Sigmoid colon (tissue), 7 donors: ENCODE results near the gene TMEM51. TPM values are rescaled to one million over a fixed set of nuclear protein-coding genes. Genes with fewer than 3 reads are reported as not detected.
A peak's percentile ranks its signal among the peaks of the same experiment; 100 is the strongest.

ENCODE experiments used
- DNase-seq: peaks from one replicate; pipeline ENCODE4 v3.0.0-alpha.2; 2019
- H3K27ac ChIP-seq, 4 donors: fragments of 200-600 bp; sonication (generic); one replicate each; pipeline ENCODE4 v1.5.1; 2016 to 2019; ENCODE audit warnings: mild to moderate bottlenecking in 1 of 4
- H3K27me3 ChIP-seq, 3 donors: fragments of 200-600 bp; sonication (generic); one replicate each; pipeline ENCODE4 v1.5.1; 2019; ENCODE audit warnings: mild to moderate bottlenecking in 1 of 3
- H3K36me3 ChIP-seq, 4 donors: fragments of 200-600 bp; sonication (generic); one replicate each; pipeline ENCODE4 v1.5.1; 2016 to 2019
- H3K4me1 ChIP-seq, 4 donors: fragments of 200-600 bp; sonication (generic); one replicate each; pipeline ENCODE4 v1.5.1; 2017 to 2019
- H3K4me3 ChIP-seq, 4 donors: fragments of 200-600 bp; sonication (generic); one replicate each; pipeline ENCODE4 v1.5.1; 2017 to 2019; ENCODE audit warnings: mild to moderate bottlenecking in 2 of 4, moderate library complexity in 1 of 4
- H3K9me3 ChIP-seq, 4 donors: fragments of 200-600 bp in 3 of 4; sonication (generic) in 3 of 4; one replicate each; pipeline versions ENCODE4 v1.5.1 to v1.6.1; 2013 to 2019
- CTCF ChIP-seq, 4 experiments: fragments of 450-650 bp in 3 of 4; fragments of 200-600 bp in 1 of 4; IDR thresholded peaks; one replicate each; pipeline ENCODE4 v1.5.1; 2016 to 2019; ENCODE audit warnings: antibody characterized with exemption in 4 of 4, mild to moderate bottlenecking in 3 of 4, moderate library complexity in 2 of 4
- EP300 ChIP-seq, 4 donors: sonication (generic); formaldehyde crosslinking; IDR thresholded peaks; one replicate each; pipeline ENCODE4 v1.6.1; 2017; ENCODE audit warnings: antibody characterized with exemption in 4 of 4
- POLR2A ChIP-seq, 2 donors: fragments of 450-650 bp; IDR thresholded peaks; one replicate each; pipeline ENCODE4 v1.6.1; 2016; ENCODE audit warnings: antibody characterized with exemption in 2 of 2, mild to moderate bottlenecking in 2 of 2, moderate library complexity in 2 of 2
- POLR2AphosphoS5 ChIP-seq, 4 donors: sonication (generic); formaldehyde crosslinking; IDR thresholded peaks; one replicate each; pipeline ENCODE4 v1.6.1; 2017; ENCODE audit warnings: antibody characterized with exemption in 4 of 4
- WGBS, 2 donors: extraction: QIAGEN DNeasy Blood & Tissue Kit; methylation state at CpG; one replicate each; pipeline ENCODE4 v1.1.7; 2013; 5-methylcytosine and 5-hydroxymethylcytosine counted together
- intact Hi-C: fragments of 100-400 bp; cut with DNase I; formaldehyde crosslinking; loops from one replicate; pipeline ENCODE4 v1.15.1; 2023
- polyA plus RNA-seq, 3 donors: library from polyadenylated mRNA; stranded (reverse); fragments of 200-250 nt; gene quantifications; one replicate each; pipeline ENCODE4 v1.2.3, GENCODE V29; 2013
- total RNA-seq, 4 donors: library from RNA; depleted of rRNA; stranded (reverse); fragments of >200 nt; gene quantifications; one replicate each; pipeline ENCODE4 v1.1.0, GENCODE V29; 2016
- donor health status: healthy with polysubstance abuse.
- donor health status: Bipolar disorder and iron deficiency.
- donor health status: healthy.

The TMEM51 gene
- total and polyA plus RNA-seq, 7 donors: 8.8 to 20.7 (median 15.3) TPM

DNA sequence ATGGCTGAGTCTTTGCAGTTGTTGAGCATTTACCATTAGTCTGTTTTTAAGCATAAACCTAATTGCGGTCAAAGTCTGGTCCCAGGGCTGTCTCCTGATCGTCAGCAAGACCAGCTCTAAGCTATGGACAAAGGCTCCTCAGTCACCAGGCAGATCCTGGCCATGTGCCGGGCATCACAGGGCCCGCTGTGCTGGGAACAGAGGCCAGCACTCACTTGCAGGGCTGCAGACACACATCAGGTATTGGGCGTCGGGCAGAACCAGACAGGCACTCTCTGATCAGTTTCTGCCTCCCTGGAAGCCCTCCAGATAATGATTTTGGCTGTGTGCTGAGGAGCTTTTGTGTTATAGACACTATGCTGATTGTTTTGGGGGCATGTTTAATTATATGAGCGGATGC, 26.6 kb downstream of the TMEM51 start:
- H3K4me1 ChIP-seq: peaks cover 0 to 38% (median 29%) of the 10 kb centered on the region in 4 donors
- no peaks in the 10 kb centered on the region for H3K9me3 ChIP-seq
- TF ChIP-seq CTCF (IDR thresholded peaks at IDR 0.05) (no peak), POLR2A (IDR thresholded peaks at IDR 0.05) (no peak)
- H3K36me3 ChIP-seq: no peaks in the 10 kb centered on the region
- DNase-seq: peak; percentile 79
- no peak overlapping the region for H3K4me3 ChIP-seq
- peak overlapping the region in 3 of 4 donors; percentile 60 to 68 (median 65) for H3K27ac ChIP-seq
- intact Hi-C loops: no loop called here
- WGBS, 2 donors: 68 to 89% methylated on average over 7 of the region's 7 CpGs
- no peaks in the 10 kb centered on the region for H3K27me3 ChIP-seq

GRCh38 chr1:15180945-15181523, 27.5 kb downstream of the TMEM51 start:
- WGBS, 2 donors: 46 to 78% methylated on average over 8 of the region's 8 CpGs
- no peaks in the 10 kb centered on the region for H3K36me3 ChIP-seq
- no peaks in the 10 kb centered on the region for H3K9me3 ChIP-seq
- DNase-seq: no peak
- intact Hi-C loops: no loop called here
- H3K27ac ChIP-seq: no peak overlapping the region
- H3K27me3 ChIP-seq: no peaks in the 10 kb centered on the region
- no peak overlapping the region for H3K4me3 ChIP-seq
- no peak for TF ChIP-seq POLR2AphosphoS5 (IDR thresholded peaks at IDR 0.05)
- TF ChIP-seq POLR2A (IDR thresholded peaks at IDR 0.05): no peak
- no peak for TF ChIP-seq EP300 (IDR thresholded peaks at IDR 0.05)
- TF ChIP-seq CTCF (IDR thresholded peaks at IDR 0.05): no peak
- peaks cover 0 to 38% (median 29%) of the 10 kb centered on the region in 4 donors for H3K4me1 ChIP-seq

GRCh38 chr1:15181564-15181963, 28.0 kb downstream of the TMEM51 start:
- Histone ChIP-seq H3K27ac (no peak overlapping the region), H3K36me3 (no peaks in the 10 kb centered on the region), H3K4me3 (no peak overlapping the region), H3K27me3 (no peaks in the 10 kb centered on the region), H3K4me1 (peaks cover 0 to 40% (median 31%) of the 10 kb centered on the region in 4 donors), H3K9me3 (no peaks in the 10 kb centered on the region)
- intact Hi-C loops: no loop called here
- TF ChIP-seq EP300 (IDR thresholded peaks at IDR 0.05): no peak
- no peak for TF ChIP-seq POLR2AphosphoS5 (IDR thresholded peaks at IDR 0.05)
- no peak for TF ChIP-seq CTCF (IDR thresholded peaks at IDR 0.05)
- TF ChIP-seq POLR2A (IDR thresholded peaks at IDR 0.05): no peak
- 23 to 70% methylated on average over 10 of the region's 10 CpGs for WGBS, 2 donors
- no peak for DNase-seq

- 35 to 72% methylated on average over 8 of the region's 8 CpGs for WGBS, 2 donors
- no peak for TF ChIP-seq POLR2A (IDR thresholded peaks at IDR 0.05)
Observed at GRCh38 chr1:15184436-15185241, 31.1 kb downstream of the TMEM51 start.

GRCh38 chr1:15185617-15186016, 32.1 kb downstream of the TMEM51 start:
- intact Hi-C loops: no loop called here
- Histone ChIP-seq H3K36me3 (no peaks in the 10 kb centered on the region), H3K27ac (no peak overlapping the region), H3K4me1 (peaks cover 0 to 47% (median 36%) of the 10 kb centered on the region in 4 donors), H3K9me3 (no peaks in the 10 kb centered on the region), H3K27me3 (no peaks in the 10 kb centered on the region), H3K4me3 (no peak overlapping the region)
- no peak for DNase-seq
- WGBS, 2 donors: 62 to 64% methylated on average over 3 of the region's 3 CpGs
- TF ChIP-seq POLR2AphosphoS5 (IDR thresholded peaks at IDR 0.05) (no peak), POLR2A (IDR thresholded peaks at IDR 0.05) (no peak), EP300 (IDR thresholded peaks at IDR 0.05) (no peak), CTCF (IDR thresholded peaks at IDR 0.05) (no peak)

More at GRCh38 chr1:15184436-15185241, 31.1 kb downstream of the TMEM51 start:
- intact Hi-C loops: no loop called here
- Histone ChIP-seq H3K4me1 (peaks cover 0 to 49% (median 37%) of the 10 kb centered on the region in 4 donors), H3K4me3 (no peak overlapping the region), H3K27me3 (no peaks in the 10 kb centered on the region), H3K27ac (no peak overlapping the region), H3K9me3 (no peaks in the 10 kb centered on the region), H3K36me3 (no peaks in the 10 kb centered on the region)
- no peak for DNase-seq
